Stomach smooth muscle (tissue), 2 donors: ENCODE data around the gene FOXRED2.
A peak's percentile ranks its signal among the peaks of the same experiment; 100 is the strongest.
"Not testable (repeated sequence)": the region's sequence is repeated elsewhere in the genome, so short reads cannot be mapped to it uniquely, and the experiment has no call there.

Source experiments
- H3K27ac ChIP-seq: one replicate; pipeline ENCODE4 v1.7.0; 2013; ENCODE audit warnings: mild to moderate bottlenecking, low read length, inconsistent platforms
- H3K27me3 ChIP-seq, 2 donors: one replicate each; pipeline ENCODE4 v1.7.0; 2013; ENCODE audit warnings: low read length in 2 of 2; ENCODE audit not compliant: insufficient read depth in 2 of 2, control insufficient read depth in 1 of 2
- H3K36me3 ChIP-seq, 2 donors: one replicate each; pipeline ENCODE4 v1.7.0; 2013; ENCODE audit warnings: low read length in 2 of 2; ENCODE audit not compliant: control insufficient read depth in 2 of 2, insufficient read depth in 2 of 2
- H3K4me1 ChIP-seq: one replicate; pipeline ENCODE4 v1.7.0; 2013; ENCODE audit warnings: low read length; ENCODE audit not compliant: control insufficient read depth, insufficient read depth
- H3K4me3 ChIP-seq, 2 donors: one replicate each; pipeline ENCODE4 v1.7.0; 2013; ENCODE audit warnings: low read length in 2 of 2
- H3K9ac ChIP-seq, 2 donors: one replicate each; pipeline ENCODE4 v1.7.0; 2013; ENCODE audit warnings: low read length in 2 of 2, mild to moderate bottlenecking in 1 of 2
- H3K9me3 ChIP-seq, 2 donors: one replicate each; pipeline ENCODE4 v1.7.0; 2013; ENCODE audit warnings: low read length in 2 of 2; ENCODE audit not compliant: control insufficient read depth in 2 of 2
- donor health status: healthy.
- donor health status: Pancreatic carcinoma.

Gene FOXRED2

GRCh38 chr22:36540867-36541642 lies 34.2 kb upstream of the FOXRED2 start:
- Histone ChIP-seq H3K4me1 (no peaks in the 10 kb centered on the region), H3K9ac (no peak overlapping the region), H3K36me3 (no peaks in the 10 kb centered on the region), H3K9me3 (no peaks in the 10 kb centered on the region), H3K27me3 (peaks cover 0 to 9% of the 10 kb centered on the region in 2 donors), H3K4me3 (no peak overlapping the region), H3K27ac (no peak overlapping the region)

GRCh38 chr22:36538529-36538928 lies 31.7 kb upstream of the FOXRED2 start:
- H3K27ac ChIP-seq = no peak overlapping the region
- H3K4me3 ChIP-seq = no peak overlapping the region
- no peaks in the 10 kb centered on the region for H3K4me1 ChIP-seq
- H3K36me3 ChIP-seq = no peaks in the 10 kb centered on the region
- no peak overlapping the region for H3K9ac ChIP-seq
- no peaks in the 10 kb centered on the region for H3K9me3 ChIP-seq
- H3K27me3 ChIP-seq = peaks cover 0 to 8% of the 10 kb centered on the region in 2 donors

- Histone ChIP-seq H3K27ac (no peak overlapping the region), H3K9me3 (no peaks in the 10 kb centered on the region), H3K4me1 (no peaks in the 10 kb centered on the region), H3K36me3 (no peaks in the 10 kb centered on the region), H3K9ac (no peak overlapping the region), H3K4me3 (no peak overlapping the region), H3K27me3 (peaks cover 0 to 10% of the 10 kb centered on the region in 2 donors)
Observed at GRCh38 chr22:36536717-36537116, 29.9 kb upstream of the FOXRED2 start.

GRCh38 chr22:36533320-36533719 lies 26.5 kb upstream of the FOXRED2 start:
- not testable (repeated sequence) for H3K27me3 ChIP-seq, H3K9me3 ChIP-seq

GRCh38 chr22:36532466-36532865 lies 25.6 kb upstream of the FOXRED2 start:
- H3K27me3 ChIP-seq = peaks cover 0 to 7% of the 10 kb centered on the region in 2 donors
- H3K36me3 ChIP-seq = no peaks in the 10 kb centered on the region
- H3K27ac ChIP-seq = no peak overlapping the region
- no peak overlapping the region for H3K4me3 ChIP-seq
- no peaks in the 10 kb centered on the region for H3K9me3 ChIP-seq
- no peak overlapping the region for H3K9ac ChIP-seq
- H3K4me1 ChIP-seq = peaks cover 16% of the 10 kb centered on the region

More at GRCh38 chr22:36533320-36533719, 26.5 kb upstream of the FOXRED2 start:
- H3K4me1 ChIP-seq = peaks cover 13% of the 10 kb centered on the region
- not testable (repeated sequence) for H3K9ac ChIP-seq, H3K4me3 ChIP-seq, H3K27ac ChIP-seq, H3K36me3 ChIP-seq

- Histone ChIP-seq H3K27me3 (peaks cover 0 to 2% of the 10 kb centered on the region in 2 donors), H3K27ac (peak within 1 kb of the TSS; percentile 85), H3K4me1 (peaks cover 18% of the 10 kb centered on the region), H3K9ac (peak within 1 kb of the TSS; percentile 96), H3K36me3 (peaks cover 19 to 22% of the 10 kb centered on the region in 2 donors), H3K9me3 (no peaks in the 10 kb centered on the region), H3K4me3 (peak within 1 kb of the TSS; percentile 91 to 97)
Observed at GRCh38 chr22:36528795-36529751, 22.2 kb upstream of the FOXRED2 start, which contains the start of gene EIF3D. EIF3D (minus strand) TSS chr22:36529166; CDS start chr22:36526121, 3,045 bp downstream.

GRCh38 chr22:36528341-36528740 lies 21.5 kb upstream of the FOXRED2 start:
- H3K9me3 ChIP-seq = no peaks in the 10 kb centered on the region
- H3K9ac ChIP-seq = peak overlapping the region; percentile 93 to 96
- peak overlapping the region; percentile 85 for H3K27ac ChIP-seq
- H3K4me3 ChIP-seq = peak overlapping the region; percentile 91 to 97
- peaks cover 26 to 29% of the 10 kb centered on the region in 2 donors for H3K36me3 ChIP-seq
- H3K27me3 ChIP-seq = peaks cover 0 to 2% of the 10 kb centered on the region in 2 donors
- peaks cover 18% of the 10 kb centered on the region for H3K4me1 ChIP-seq

GRCh38 chr22:36522662-36523061 lies 15.8 kb upstream of the FOXRED2 start:
- Histone ChIP-seq H3K9me3 (no peaks in the 10 kb centered on the region), H3K27ac (no peak overlapping the region), H3K27me3 (no peaks in the 10 kb centered on the region), H3K4me3 (no peak overlapping the region), H3K4me1 (peaks cover 2% of the 10 kb centered on the region), H3K9ac (no peak overlapping the region), H3K36me3 (peaks cover 63 to 76% of the 10 kb centered on the region in 2 donors)

- no peak overlapping the region for H3K4me3 ChIP-seq
- H3K9me3 ChIP-seq = no peaks in the 10 kb centered on the region
- no peak overlapping the region for H3K9ac ChIP-seq
- H3K27me3 ChIP-seq = no peaks in the 10 kb centered on the region
- H3K36me3 ChIP-seq = peaks cover 73 to 92% of the 10 kb centered on the region in 2 donors
- H3K4me1 ChIP-seq = no peaks in the 10 kb centered on the region
- no peak overlapping the region for H3K27ac ChIP-seq
Observed at GRCh38 chr22:36520423-36520822, 13.6 kb upstream of the FOXRED2 start.

GRCh38 chr22:36519906-36520305 lies 13.1 kb upstream of the FOXRED2 start:
- not testable (repeated sequence) for H3K9me3 ChIP-seq, H3K4me3 ChIP-seq, H3K27me3 ChIP-seq, H3K27ac ChIP-seq, H3K9ac ChIP-seq, H3K4me1 ChIP-seq
- peaks cover 70 to 89% of the 10 kb centered on the region in 2 donors for H3K36me3 ChIP-seq
